CD4-positive, alpha-beta memory T cell (primary cell): Measurements from ENCODE around the gene BMP2K. TPM values are rescaled to one million over a fixed set of nuclear protein-coding genes. Genes with fewer than 3 reads are reported as not detected.
A peak's percentile ranks its signal among the peaks of the same experiment; 100 is the strongest.
"Not testable (repeated sequence)": the region's sequence is repeated elsewhere in the genome, so short reads cannot be mapped to it uniquely, and the experiment has no call there.

Experiments
- CTCF ChIA-PET: fragments of 350-600 bp; sonication (Branson Sonifier 250); formaldehyde crosslinking; loops from one replicate; lab custom pipeline; 2021; ENCODE audit warnings: inconsistent platforms; ENCODE audit not compliant: partially characterized antibody; lab: Charles Lee
- POLR2A ChIA-PET: fragments of 350-600 bp; sonication (Branson Sonifier 250); formaldehyde crosslinking; loops from one replicate; lab custom pipeline; 2021; ENCODE audit not compliant: partially characterized antibody; lab: Charles Lee
- DNase-seq, 5 donors: peaks; one replicate each; pipeline versions ENCODE4 v3.0.0 to v3.0.0-alpha.2; 2020 to 2022; ENCODE audit warnings: mixed read lengths in 1 of 5
- H3K27ac ChIP-seq: one replicate; pipeline ENCODE4 v1.7.0; 2013; ENCODE audit warnings: low read depth, low read length
- H3K27me3 ChIP-seq: 2 replicates; pipeline ENCODE4 v1.7.0; 2013; ENCODE audit warnings: mild to moderate bottlenecking, low read length, moderate library complexity; ENCODE audit not compliant: insufficient read depth
- H3K36me3 ChIP-seq: 2 replicates; pipeline ENCODE4 v1.7.0; 2013; ENCODE audit warnings: mild to moderate bottlenecking, low read length, moderate library complexity; ENCODE audit not compliant: insufficient read depth
- H3K4me1 ChIP-seq: 2 replicates; pipeline ENCODE4 v1.7.0; 2013; ENCODE audit warnings: mild to moderate bottlenecking, low read length, moderate library complexity; ENCODE audit not compliant: insufficient read depth
- H3K4me3 ChIP-seq, 2 donors: one replicate each; pipeline ENCODE4 v1.7.0; 2013; ENCODE audit warnings: low read length in 2 of 2, mild to moderate bottlenecking in 1 of 2
- H3K9me3 ChIP-seq, 2 donors: one replicate each; pipeline ENCODE4 v1.7.0; 2013; ENCODE audit warnings: low read length in 2 of 2, control low read depth in 1 of 2; ENCODE audit not compliant: control insufficient read depth in 1 of 2
- H3K27ac Mint-ChIP-seq, 7 donors: one replicate each; pipeline ENCODE4 v1.8.0; 2020 to 2021; ENCODE audit warnings: mixed read lengths in 7 of 7, mild to moderate bottlenecking in 6 of 7, inconsistent platforms in 3 of 7, moderate library complexity in 3 of 7
- H3K27me3 Mint-ChIP-seq, 2 donors: one replicate each; pipeline ENCODE4 v1.8.0; 2020 to 2021; ENCODE audit warnings: mixed read lengths in 2 of 2
- H3K36me3 Mint-ChIP-seq, 2 donors: one replicate each; pipeline ENCODE4 v1.8.0; 2020 to 2021; ENCODE audit warnings: mixed read lengths in 2 of 2, inconsistent platforms in 1 of 2, mild to moderate bottlenecking in 1 of 2
- H3K4me1 Mint-ChIP-seq, 4 donors: one replicate each; pipeline ENCODE4 v1.8.0; 2020 to 2021; ENCODE audit warnings: mixed read lengths in 4 of 4, mild to moderate bottlenecking in 1 of 4
- H3K4me3 Mint-ChIP-seq, 8 donors: one replicate each; pipeline ENCODE4 v1.8.0; 2020 to 2021; ENCODE audit warnings: mixed read lengths in 8 of 8, mild to moderate bottlenecking in 7 of 8, moderate library complexity in 6 of 8, inconsistent platforms in 3 of 8
- H3K9me3 Mint-ChIP-seq, 8 donors: one replicate each; pipeline ENCODE4 v1.8.0; 2020 to 2021; ENCODE audit warnings: mixed read lengths in 8 of 8, mild to moderate bottlenecking in 5 of 8, inconsistent platforms in 3 of 8, moderate library complexity in 1 of 8
- intact Hi-C: fragments of 100-400 bp; cut with micrococcal nuclease; formaldehyde crosslinking; loops from one replicate; pipeline ENCODE4 v1.15.1; 2023
- polyA plus RNA-seq, 2 donors: library from polyadenylated mRNA; unstranded; fragments of 300-500 nt; fragmentation: Illumina TruSeq; gene quantifications; one replicate each; pipeline ENCODE4 v1.2.3, GENCODE V29; 2021
- total RNA-seq, 2 experiments: library from RNA; stranded (reverse); gene quantifications; one replicate each; pipeline ENCODE4 v1.2.3, GENCODE V29; 2021

BMP2K gene
- total and polyA plus RNA-seq, 4 experiments from 2014 or later = 1.8 to 9.9 (median 5.8) TPM

DNA sequence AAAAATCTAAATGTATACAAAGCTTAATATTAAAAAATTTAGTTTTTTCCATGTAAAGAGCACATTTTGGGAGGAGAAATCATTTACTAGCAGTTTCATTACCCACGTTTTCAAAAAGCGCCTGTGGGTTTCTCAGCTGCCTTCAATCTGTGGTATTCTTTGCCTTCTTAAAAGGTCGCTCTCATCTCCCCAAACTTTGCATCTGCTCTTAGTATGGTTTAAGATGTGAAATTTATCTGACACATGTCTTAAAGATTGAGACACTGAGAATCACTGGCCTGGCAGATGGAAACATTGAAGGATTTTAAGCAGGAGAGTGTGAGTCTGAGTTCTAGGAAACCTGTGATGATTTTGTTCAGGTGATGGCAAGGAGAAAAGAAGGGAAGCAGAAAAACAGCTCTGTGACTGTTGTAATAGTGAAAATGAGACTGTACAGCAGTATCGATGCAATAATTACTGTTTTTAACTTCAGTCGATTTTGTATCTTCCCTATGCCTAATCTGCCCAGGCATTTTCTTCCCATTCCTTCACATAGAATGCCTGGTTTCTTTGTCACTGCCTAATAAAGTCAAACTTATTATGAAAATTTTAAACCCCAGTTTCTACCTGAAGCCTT lies 87.2 kb downstream of the BMP2K start:
- no peak overlapping the region for H3K4me3 ChIP-seq
- CTCF ChIA-PET = interaction anchor here (0.6 to 3.3 kb wide), 19 partner anchors 8 to 904 kb away, joined by 3 to 10 read pairs (median 5); no protein-coding TSS in a partner anchor
- Mint-ChIP-seq H3K27me3 (no peaks in the 10 kb centered on the region), H3K27ac (peak overlapping the region in 1 of 7 donors; percentile 7), H3K9me3 (no peaks in the 10 kb centered on the region), H3K36me3 (peaks cover 3 to 4% of the 10 kb centered on the region in 2 donors), H3K4me1 (peaks cover 0 to 4% (median 2%) of the 10 kb centered on the region in 4 donors), H3K4me3 (no peak overlapping the region)
- POLR2A ChIA-PET = no interaction called here
- H3K36me3 ChIP-seq = no peaks in the 10 kb centered on the region
- no peaks in the 10 kb centered on the region for H3K4me1 ChIP-seq
- DNase-seq = no peak
- no peaks in the 10 kb centered on the region for H3K9me3 ChIP-seq
- no peak overlapping the region for H3K27ac ChIP-seq
- intact Hi-C loops = loop anchor here (5.0 kb wide), 2 partner anchors 86 to 271 kb away; partner anchors contain the start of gene BMP2K
- no peaks in the 10 kb centered on the region for H3K27me3 ChIP-seq

DNA sequence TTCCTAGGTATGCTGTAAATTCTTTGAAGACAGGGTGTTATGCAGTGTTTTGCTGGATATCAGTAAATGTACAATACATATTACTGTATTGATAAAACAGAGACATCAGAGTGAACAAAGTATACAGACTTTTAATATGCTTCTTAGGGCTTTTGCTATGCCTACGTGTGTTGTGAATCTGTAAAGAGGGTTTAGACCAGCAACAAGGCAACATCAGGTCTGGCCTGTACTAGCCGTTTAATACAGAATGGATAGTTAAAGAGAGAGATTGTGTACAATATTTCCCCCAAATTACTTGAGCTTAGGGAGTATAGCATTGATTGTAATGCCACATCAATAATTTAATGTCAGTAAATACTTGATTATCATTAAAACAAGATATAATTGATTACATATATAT lies 87.8 kb downstream of the BMP2K start:
- no peak overlapping the region for H3K27ac ChIP-seq
- no peaks in the 10 kb centered on the region for H3K36me3 ChIP-seq
- CTCF ChIA-PET = interaction anchor here (0.6 to 3.3 kb wide), 16 partner anchors 9 to 904 kb away, joined by 3 to 10 read pairs (median 6); no protein-coding TSS in a partner anchor
- no peaks in the 10 kb centered on the region for H3K27me3 Mint-ChIP-seq
- no peak overlapping the region for H3K4me3 Mint-ChIP-seq
- H3K27me3 ChIP-seq = no peaks in the 10 kb centered on the region
- DNase-seq = peak in 1 of 5 donors; percentile 1
- H3K9me3 Mint-ChIP-seq = no peaks in the 10 kb centered on the region
- peaks cover 0 to 4% (median 2%) of the 10 kb centered on the region in 4 donors for H3K4me1 Mint-ChIP-seq
- peaks cover 4 to 9% of the 10 kb centered on the region in 2 donors for H3K36me3 Mint-ChIP-seq
- intact Hi-C loops = loop anchor here (1.0 to 5.0 kb wide), 6 partner anchors 87 to 905 kb away; partner anchors contain the start of gene BMP2K
- H3K4me1 ChIP-seq = no peaks in the 10 kb centered on the region
- H3K4me3 ChIP-seq = no peak overlapping the region
- H3K9me3 ChIP-seq = no peaks in the 10 kb centered on the region
- POLR2A ChIA-PET = interaction anchor here (0.6 kb wide), 3 partner anchors 11 to 1063 kb away, joined by 3 to 4 read pairs (median 4); no protein-coding TSS in a partner anchor
- H3K27ac Mint-ChIP-seq = no peak overlapping the region

DNA sequence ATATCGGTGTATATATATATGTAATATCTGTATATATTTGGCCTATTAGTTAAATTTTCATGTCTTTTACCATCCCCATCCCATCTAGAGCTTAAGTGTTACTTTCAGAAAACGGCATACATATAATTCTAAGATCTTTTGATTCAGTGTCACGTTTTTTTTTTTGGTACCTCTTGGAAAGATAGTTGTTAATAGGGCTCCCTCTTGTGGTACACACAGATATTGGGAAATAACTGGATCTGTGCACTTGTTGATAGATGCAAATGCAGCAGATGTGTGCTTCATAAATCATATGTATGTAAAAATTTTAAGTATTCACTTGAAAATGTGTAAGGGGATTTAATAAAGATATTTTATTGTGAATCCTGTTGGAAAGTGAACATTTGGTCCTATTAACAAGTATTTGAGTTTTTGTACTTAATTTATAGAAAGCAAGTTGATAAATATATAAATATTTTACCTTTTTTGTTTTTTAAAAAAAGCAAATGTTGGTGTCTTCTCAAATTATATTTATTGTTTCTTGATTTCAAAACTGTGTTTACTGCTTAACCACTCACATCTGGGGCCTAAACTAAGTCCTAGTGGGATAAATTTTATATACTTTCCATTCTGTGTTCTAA lies 88.4 kb downstream of the BMP2K start:
- Mint-ChIP-seq H3K9me3 (no peaks in the 10 kb centered on the region), H3K4me3 (no peak overlapping the region), H3K27ac (peak overlapping the region in 1 of 7 donors; percentile 13), H3K4me1 (peaks cover 0 to 4% (median 2%) of the 10 kb centered on the region in 4 donors), H3K36me3 (peaks cover 4 to 11% of the 10 kb centered on the region in 2 donors), H3K27me3 (no peaks in the 10 kb centered on the region)
- CTCF ChIA-PET = interaction anchor here (0.9 to 3.3 kb wide), 11 partner anchors 9 to 905 kb away, joined by 3 to 10 read pairs (median 8); no protein-coding TSS in a partner anchor
- H3K9me3 ChIP-seq = no peaks in the 10 kb centered on the region
- POLR2A ChIA-PET = interaction anchor here (0.6 kb wide), 3 partner anchors 12 to 1063 kb away, joined by 3 to 4 read pairs (median 4); no protein-coding TSS in a partner anchor
- no peaks in the 10 kb centered on the region for H3K36me3 ChIP-seq
- H3K27ac ChIP-seq = no peak overlapping the region
- H3K4me1 ChIP-seq = no peaks in the 10 kb centered on the region
- no peak overlapping the region for H3K4me3 ChIP-seq
- intact Hi-C loops = loop anchor here (1.0 to 5.0 kb wide), 6 partner anchors 87 to 905 kb away; partner anchors contain the start of gene BMP2K
- peak; percentile 42 to 67 (median 60) for DNase-seq
- no peaks in the 10 kb centered on the region for H3K27me3 ChIP-seq

DNA sequence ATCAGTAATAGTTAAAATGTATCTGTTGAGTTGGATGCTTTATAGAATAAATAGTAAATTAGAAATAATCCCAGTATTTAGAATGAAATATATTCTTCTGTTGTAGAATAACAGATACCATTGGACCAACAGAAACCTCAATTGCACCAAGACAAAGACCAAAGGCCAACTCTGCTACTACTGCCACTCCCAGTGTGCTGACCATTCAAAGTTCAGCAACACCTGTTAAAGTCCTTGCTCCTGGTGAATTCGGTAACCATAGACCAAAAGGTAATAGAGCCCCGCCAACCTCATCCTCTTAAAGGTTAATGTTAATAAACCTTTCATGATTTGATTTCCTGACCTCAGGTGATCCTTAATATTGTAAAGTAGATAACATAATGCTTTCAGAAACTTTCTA lies 89.3 kb downstream of the BMP2K start:
- ChIA-PET POLR2A (no interaction called here), CTCF (interaction anchor here (3.3 kb wide), 1 partner anchor 906 kb away, joined by 10 read pairs; no protein-coding TSS in a partner anchor)
- Histone ChIP-seq H3K4me1 (no peaks in the 10 kb centered on the region), H3K27ac (no peak overlapping the region), H3K36me3 (no peaks in the 10 kb centered on the region), H3K9me3 (no peaks in the 10 kb centered on the region), H3K4me3 (no peak overlapping the region), H3K27me3 (no peaks in the 10 kb centered on the region)
- Mint-ChIP-seq H3K4me1 (peaks cover 0 to 4% (median 2%) of the 10 kb centered on the region in 4 donors), H3K27me3 (no peaks in the 10 kb centered on the region), H3K36me3 (peaks cover 4 to 11% of the 10 kb centered on the region in 2 donors), H3K4me3 (no peak overlapping the region), H3K27ac (no peak overlapping the region), H3K9me3 (no peaks in the 10 kb centered on the region)
- no peak for DNase-seq
- intact Hi-C loops = no loop called here

DNA sequence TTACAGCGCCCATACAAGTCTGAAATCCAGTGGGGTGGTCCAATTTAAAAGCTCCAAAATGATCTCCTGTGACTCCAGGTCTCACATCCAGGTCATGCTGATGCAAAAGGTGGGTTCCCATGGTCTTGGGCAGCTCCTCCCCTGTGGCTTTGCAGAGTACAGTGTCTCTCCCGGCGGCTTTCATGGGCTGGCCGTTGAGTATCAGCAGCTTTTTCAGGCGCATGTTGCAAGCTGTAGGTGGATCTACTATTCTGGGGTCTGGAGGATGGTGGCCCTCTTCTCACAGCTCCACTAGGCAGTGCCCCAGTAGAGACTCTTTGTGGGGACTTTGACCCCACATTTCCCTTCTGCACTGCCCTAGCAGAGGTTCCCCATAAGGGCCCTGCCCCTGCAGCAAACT lies 92.6 kb downstream of the BMP2K start:
- intact Hi-C loops, H3K27ac Mint-ChIP-seq, H3K4me1 Mint-ChIP-seq, H3K27ac ChIP-seq, DNase-seq, H3K36me3 ChIP-seq, H3K4me3 ChIP-seq, POLR2A ChIA-PET, H3K4me1 ChIP-seq, H3K27me3 Mint-ChIP-seq, H3K9me3 ChIP-seq, H3K9me3 Mint-ChIP-seq, H3K27me3 ChIP-seq, H3K4me3 Mint-ChIP-seq: not testable (repeated sequence)
- H3K36me3 Mint-ChIP-seq = peaks cover 16 to 30% of the 10 kb centered on the region in 2 donors
- CTCF ChIA-PET = interaction anchor here (1.2 kb wide), 1 partner anchor 9 kb away, joined by 4 read pairs; no protein-coding TSS in a partner anchor

DNA sequence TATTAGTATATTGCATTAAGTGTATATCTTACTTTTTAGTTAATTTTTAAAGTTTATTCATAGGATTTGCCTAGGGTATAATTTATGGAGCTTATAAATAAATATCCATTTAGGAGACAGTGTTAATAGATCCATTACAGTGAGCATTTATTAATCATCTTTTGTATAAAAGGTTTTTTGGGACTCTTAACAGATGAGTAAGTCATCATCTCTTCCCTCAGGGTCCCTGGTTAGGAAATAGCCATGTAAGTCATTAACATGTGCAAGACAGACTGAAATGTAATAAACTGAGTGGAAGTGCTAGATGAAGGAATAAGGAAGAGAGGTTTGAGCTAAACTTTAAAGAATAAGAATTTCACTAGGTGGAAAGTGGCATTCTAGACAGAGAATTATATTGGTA lies 93.9 kb downstream of the BMP2K start:
- Histone ChIP-seq H3K9me3 (no peaks in the 10 kb centered on the region), H3K36me3 (no peaks in the 10 kb centered on the region), H3K4me1 (no peaks in the 10 kb centered on the region), H3K27ac (no peak overlapping the region), H3K27me3 (no peaks in the 10 kb centered on the region), H3K4me3 (no peak overlapping the region)
- H3K36me3 Mint-ChIP-seq = peaks cover 16 to 35% of the 10 kb centered on the region in 2 donors
- CTCF ChIA-PET = interaction anchor here (0.8 kb wide), 1 partner anchor 911 kb away, joined by 3 read pairs; no protein-coding TSS in a partner anchor
- POLR2A ChIA-PET = no interaction called here
- no peaks in the 10 kb centered on the region for H3K27me3 Mint-ChIP-seq
- no peaks in the 10 kb centered on the region for H3K4me1 Mint-ChIP-seq
- no peak overlapping the region for H3K27ac Mint-ChIP-seq
- no peak for DNase-seq
- H3K4me3 Mint-ChIP-seq = no peak overlapping the region
- H3K9me3 Mint-ChIP-seq = no peaks in the 10 kb centered on the region
- intact Hi-C loops = no loop called here
